ENCODE results near the gene ADCY10. TPM values are rescaled to one million over a fixed set of nuclear protein-coding genes. Genes with fewer than 3 reads are reported as not detected.

Gene ADCY10
- not detected for total RNA-seq

DNA sequence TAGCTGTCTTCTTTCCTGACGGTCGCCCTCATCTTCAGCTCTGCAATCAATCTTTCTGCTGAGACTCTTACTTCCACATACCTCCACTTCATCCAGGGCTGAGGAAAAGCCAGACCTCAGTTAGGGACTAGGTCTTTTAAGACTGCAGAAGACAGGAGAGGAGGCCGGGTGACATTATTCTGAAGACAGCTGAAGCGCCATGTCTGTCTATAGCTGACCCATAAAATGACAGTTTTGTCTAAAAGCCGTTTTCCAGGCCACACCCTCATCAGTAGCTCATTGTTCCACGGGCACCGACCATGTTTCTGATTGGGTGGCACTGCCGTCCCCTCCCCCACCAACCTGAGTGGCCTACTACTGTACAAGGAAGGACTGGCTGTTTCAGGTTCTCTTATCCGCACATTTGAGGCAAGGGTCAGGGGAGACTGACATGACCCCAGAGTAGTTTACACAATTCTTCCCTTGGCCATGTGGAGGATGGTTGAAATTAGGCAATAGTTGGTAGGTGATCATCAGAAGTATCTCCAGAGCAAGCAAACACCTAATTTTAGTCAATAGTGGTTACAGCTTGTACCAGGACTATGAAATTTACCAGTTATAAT lies at the start of gene ADCY10:
ADCY10 (minus strand) TSS at position 240 of the 602 bp plus-strand sequence. CDS start 8,994 bp downstream, outside the sequence.
- TF ChIP-seq CTCF (IDR thresholded peaks at IDR 0.05) (no peak), POLR2A (IDR thresholded peaks at IDR 0.05) (no peak), POLR2AphosphoS5 (IDR thresholded peaks at IDR 0.05; ENCODE audit: insufficient read depth in 1 of 2, low read depth in 1 of 2) (no peak)
- Histone ChIP-seq H3K27ac (no peak within 1 kb of the TSS), H3K36me3 (no peaks in the 10 kb centered on the region), H3K27me3 (no peaks in the 10 kb centered on the region), H3K4me3 (no peak within 1 kb of the TSS), H3K4me1 (no peaks in the 10 kb centered on the region), H3K9me3 (no peaks in the 10 kb centered on the region)
- intact Hi-C loops (cut with DNase I): no loop called here
- DNase-seq (ENCODE audit: extremely low spot score in 2 of 2): no peak

- no peaks in the 10 kb centered on the region for H3K9me3 ChIP-seq
- no peak for DNase-seq (ENCODE audit: extremely low spot score in 2 of 2)
- H3K4me1 ChIP-seq: no peaks in the 10 kb centered on the region
- H3K36me3 ChIP-seq: peaks cover 0 to 18% of the 10 kb centered on the region in 2 donors
- H3K27ac ChIP-seq: no peak overlapping the region
- TF ChIP-seq POLR2AphosphoS5 (IDR thresholded peaks at IDR 0.05; ENCODE audit: insufficient read depth in 1 of 2, low read depth in 1 of 2) (no peak), CTCF (IDR thresholded peaks at IDR 0.05) (no peak)
- no peak overlapping the region for H3K4me3 ChIP-seq
- no peaks in the 10 kb centered on the region for H3K27me3 ChIP-seq
- intact Hi-C loops (cut with DNase I): no loop called here
Observed at GRCh38 chr1:167957710-167958109, 43.8 kb upstream of the ADCY10 start.

- H3K27ac ChIP-seq: no peak overlapping the region
Observed at GRCh38 chr1:167955915-167956314, 42.0 kb upstream of the ADCY10 start.

DNA sequence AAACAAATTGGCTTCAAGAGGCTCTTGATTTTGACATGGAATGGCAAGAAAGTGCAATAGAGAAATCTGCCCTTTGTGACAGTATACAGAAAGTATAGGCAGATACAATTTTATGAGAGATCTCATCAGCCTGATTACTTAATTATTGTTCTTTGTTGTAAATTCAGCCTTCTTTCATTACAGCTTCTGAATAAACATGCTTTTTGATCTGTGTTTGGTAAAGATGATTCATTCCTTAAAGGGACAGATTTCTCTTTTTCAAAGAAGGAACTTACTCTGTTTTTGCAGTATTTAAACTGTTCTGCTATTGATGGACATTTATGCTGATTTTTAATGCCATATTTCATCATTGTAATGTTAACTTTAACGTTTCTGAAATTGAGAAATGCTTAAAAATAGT lies 36.6 kb upstream of the ADCY10 start:
- Histone ChIP-seq H3K4me3 (no peak overlapping the region), H3K27ac (no peak overlapping the region), H3K27me3 (no peaks in the 10 kb centered on the region), H3K4me1 (peaks cover 16% of the 10 kb centered on the region), H3K36me3 (peaks cover 0 to 24% of the 10 kb centered on the region in 2 donors), H3K9me3 (no peaks in the 10 kb centered on the region)
- no peak for TF ChIP-seq POLR2A (IDR thresholded peaks at IDR 0.05)
- TF ChIP-seq POLR2AphosphoS5 (IDR thresholded peaks at IDR 0.05; ENCODE audit: insufficient read depth in 1 of 2, low read depth in 1 of 2): no peak
- no peak for TF ChIP-seq CTCF (IDR thresholded peaks at IDR 0.05)
- intact Hi-C loops (cut with DNase I): no loop called here
- no peak for DNase-seq (ENCODE audit: extremely low spot score in 2 of 2)

More at GRCh38 chr1:167955915-167956314, 42.0 kb upstream of the ADCY10 start:
- no peak for DNase-seq (ENCODE audit: extremely low spot score in 2 of 2)
- H3K27me3 ChIP-seq: no peaks in the 10 kb centered on the region
- H3K9me3 ChIP-seq: no peaks in the 10 kb centered on the region
- intact Hi-C loops (cut with DNase I): no loop called here
- H3K4me1 ChIP-seq: peaks cover under 1% of the 10 kb centered on the region
- H3K4me3 ChIP-seq: no peak overlapping the region
- TF ChIP-seq POLR2AphosphoS5 (IDR thresholded peaks at IDR 0.05; ENCODE audit: insufficient read depth in 1 of 2, low read depth in 1 of 2): no peak
- TF ChIP-seq CTCF (IDR thresholded peaks at IDR 0.05): no peak
- no peak for TF ChIP-seq POLR2A (IDR thresholded peaks at IDR 0.05)
- H3K36me3 ChIP-seq: peaks cover 0 to 24% of the 10 kb centered on the region in 2 donors

DNA sequence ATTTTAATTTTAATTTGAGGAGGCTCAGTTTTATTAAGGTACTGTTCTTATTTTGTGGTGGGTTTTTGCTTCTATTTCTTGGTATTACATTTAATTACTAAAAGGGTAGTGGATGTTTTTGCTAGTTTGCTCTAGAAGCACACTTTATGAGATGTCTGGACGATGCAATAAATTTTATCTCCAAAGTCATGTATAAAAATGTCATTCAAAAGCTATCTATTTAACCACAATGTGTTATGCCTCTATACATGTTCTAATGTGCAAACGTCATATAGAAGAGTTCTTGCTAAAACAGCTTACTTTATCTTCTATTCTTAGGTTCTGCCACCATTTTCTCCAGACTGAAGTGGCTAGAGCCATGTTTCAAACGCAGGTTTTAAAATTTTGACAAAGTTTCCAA lies 35.9 kb upstream of the ADCY10 start:
- TF ChIP-seq POLR2A (IDR thresholded peaks at IDR 0.05) (no peak), CTCF (IDR thresholded peaks at IDR 0.05) (no peak), POLR2AphosphoS5 (IDR thresholded peaks at IDR 0.05; ENCODE audit: insufficient read depth in 1 of 2, low read depth in 1 of 2) (no peak)

More for the DNA sequence above, 35.9 kb upstream of the ADCY10 start:
- DNase-seq (ENCODE audit: extremely low spot score in 2 of 2): no peak
- no peaks in the 10 kb centered on the region for H3K27me3 ChIP-seq
- intact Hi-C loops (cut with DNase I): no loop called here
- no peaks in the 10 kb centered on the region for H3K9me3 ChIP-seq
- peaks cover 16% of the 10 kb centered on the region for H3K4me1 ChIP-seq
- H3K4me3 ChIP-seq: no peak overlapping the region
- no peak overlapping the region for H3K27ac ChIP-seq
- peaks cover 0 to 23% of the 10 kb centered on the region in 2 donors for H3K36me3 ChIP-seq

All from vagina (tissue), 2 donors.